T-cell (primary cell): ENCODE data around the gene ACOT12. TPM values are rescaled to one million over a fixed set of nuclear protein-coding genes. Genes with fewer than 3 reads are reported as not detected.

Experiments
- ATAC-seq, 4 experiments: fragments of 200-7000 bp in 3 of 4; fragments of 150-1000 bp in 1 of 4; cut with Tn5 transposase; replicated peaks in 1 of 4; 1 replicate in 3 of 4; 2 replicates in 1 of 4; pipeline ENCODE4 v1.10.0; 2021; ENCODE audit warnings: moderate library complexity in 3 of 4, mild to moderate bottlenecking in 2 of 4, moderate number of reproducible peaks in 1 of 4
- CTCF ChIA-PET, 2 donors: fragments of 300-600 bp; sonication (Branson Sonifier 250); formaldehyde crosslinking; loops; one replicate each; lab custom pipeline; 2022; ENCODE audit warnings: antibody characterized with exemption in 2 of 2; lab: Charles Lee
- POLR2A ChIA-PET, 2 donors: fragments of 300-600 bp; sonication (Branson Sonifier 250); formaldehyde crosslinking; loops; one replicate each; lab custom pipeline; 2022; ENCODE audit warnings: antibody characterized with exemption in 2 of 2; lab: Charles Lee
- DNase-seq, 35 experiments: peaks; one replicate each; pipeline versions ENCODE4 v3.0.0 to v3.0.0-alpha.2; 2013 to 2023
- H3K27ac ChIP-seq: one replicate; pipeline ENCODE4 v1.5.1; 2013; ENCODE audit warnings: low read length
- H3K27me3 ChIP-seq, 2 experiments: replicated peaks in 1 of 2; 1 replicate in 1 of 2; 2 replicates in 1 of 2; pipeline versions ENCODE4 v1.6.1 to v1.7.0; 2013; ENCODE audit warnings: low read length in 1 of 2, mixed read lengths in 1 of 2; ENCODE audit not compliant: control insufficient read depth in 2 of 2, insufficient read depth in 2 of 2; ENCODE audit errors: extremely low read depth in 1 of 2
- H3K36me3 ChIP-seq, 2 donors: 1 replicate in 1 of 2; 2 replicates in 1 of 2; pipeline versions ENCODE4 v1.6.1 to v1.7.0; 2013; ENCODE audit warnings: low read length in 1 of 2; ENCODE audit not compliant: control insufficient read depth in 2 of 2, insufficient read depth in 1 of 2; ENCODE audit errors: extremely low read depth in 1 of 2
- H3K4me1 ChIP-seq, 2 experiments: 1 replicate in 1 of 2; 2 replicates in 1 of 2; pipeline versions ENCODE4 v1.6.1 to v1.7.0; 2013; ENCODE audit warnings: low read length in 2 of 2, mixed read lengths in 1 of 2; ENCODE audit not compliant: insufficient read depth in 2 of 2, control insufficient read depth in 1 of 2; ENCODE audit errors: extremely low read depth in 1 of 2
- H3K4me3 ChIP-seq, 2 donors: 1 replicate in 1 of 2; 2 replicates in 1 of 2; pipeline versions ENCODE4 v1.5.1 to v1.7.0; 2013; ENCODE audit warnings: mild to moderate bottlenecking in 2 of 2, low read length in 1 of 2, moderate library complexity in 1 of 2; ENCODE audit not compliant: control insufficient read depth in 1 of 2; ENCODE audit errors: extremely low read depth in 1 of 2
- H3K9me3 ChIP-seq: 2 replicates; pipeline ENCODE4 v1.7.0; 2013
- H3K27ac Mint-ChIP-seq, 2 donors: one replicate each; pipeline ENCODE4 v1.8.0; 2020 to 2021; ENCODE audit warnings: mild to moderate bottlenecking in 2 of 2, mixed read lengths in 2 of 2
- H3K27me3 Mint-ChIP-seq, 2 donors: one replicate each; pipeline ENCODE4 v1.8.0; 2021 to 2022; ENCODE audit warnings: mixed read lengths in 2 of 2
- H3K36me3 Mint-ChIP-seq: one replicate; pipeline ENCODE4 v1.8.0; 2021; ENCODE audit warnings: mixed read lengths
- H3K4me1 Mint-ChIP-seq, 3 donors: one replicate each; pipeline ENCODE4 v1.8.0; 2020 to 2022; ENCODE audit warnings: mixed read lengths in 3 of 3, mild to moderate bottlenecking in 1 of 3
- H3K4me3 Mint-ChIP-seq, 3 donors: one replicate each; pipeline ENCODE4 v1.8.0; 2020 to 2022; ENCODE audit warnings: mild to moderate bottlenecking in 3 of 3, mixed read lengths in 3 of 3, moderate library complexity in 3 of 3
- H3K9me3 Mint-ChIP-seq, 3 donors: one replicate each; pipeline ENCODE4 v1.8.0; 2020 to 2022; ENCODE audit warnings: mixed read lengths in 3 of 3
- WGBS: methylation state at CpG from one replicate; pipeline ENCODE4 v1.1.5; 2013; ENCODE audit warnings: missing lambda C conversion rate; ENCODE audit not compliant: insufficient coverage; 5-methylcytosine and 5-hydroxymethylcytosine counted together
- total RNA-seq, 35 experiments: library from RNA in 6 of 35; stranded (reverse) in 6 of 35; fragments of 120-200 nt in 1 of 35; gene quantifications; one replicate each; pipeline versions ENCODE4 v1.2.1 to v1.2.4 and lab custom pipeline; 2013 to 2026

The ACOT12 gene
- total RNA-seq, 5 donors from 2014 or later (not counting 1 experiment from before 2014, with no cell fraction given): 0.22 TPM; not detected in 4

- Histone ChIP-seq H3K9me3 (no peaks in the 10 kb centered on the region), H3K27me3 (peaks cover 0 to 13% of the 10 kb centered on the region in 2 experiments), H3K4me1 (no peaks in the 10 kb centered on the region), H3K36me3 (no peaks in the 10 kb centered on the region), H3K4me3 (no peak overlapping the region), H3K27ac (no peak overlapping the region)
- DNase-seq: no peak
- ChIA-PET CTCF (no interaction called here), POLR2A (no interaction called here)
- H3K4me1 Mint-ChIP-seq: no peaks in the 10 kb centered on the region
- H3K4me3 Mint-ChIP-seq: no peak overlapping the region
- no peak overlapping the region for H3K27ac Mint-ChIP-seq
- no peaks in the 10 kb centered on the region for H3K9me3 Mint-ChIP-seq
- no peaks in the 10 kb centered on the region for H3K36me3 Mint-ChIP-seq
- H3K27me3 Mint-ChIP-seq: peaks cover 6 to 16% of the 10 kb centered on the region in 2 donors
- no peak for ATAC-seq
Observed at GRCh38 chr5:81370912-81371311, 23.0 kb downstream of the ACOT12 start.

- no peaks in the 10 kb centered on the region for H3K27me3 ChIP-seq
- DNase-seq: no peak
- no peaks in the 10 kb centered on the region for H3K36me3 ChIP-seq
- 100% methylated on average over 4 of the region's 5 CpGs for WGBS
- POLR2A ChIA-PET: no interaction called here
- no peaks in the 10 kb centered on the region for H3K4me1 ChIP-seq
- H3K27ac Mint-ChIP-seq: no peak overlapping the region
- CTCF ChIA-PET: no interaction called here
- no peak for ATAC-seq
- H3K9me3 ChIP-seq: no peaks in the 10 kb centered on the region
- no peaks in the 10 kb centered on the region for H3K27me3 Mint-ChIP-seq
- H3K4me3 ChIP-seq: no peak overlapping the region
- no peak overlapping the region for H3K27ac ChIP-seq
- H3K4me1 Mint-ChIP-seq: no peaks in the 10 kb centered on the region
- H3K9me3 Mint-ChIP-seq: no peaks in the 10 kb centered on the region
- H3K4me3 Mint-ChIP-seq: no peak overlapping the region
- no peaks in the 10 kb centered on the region for H3K36me3 Mint-ChIP-seq
Observed at GRCh38 chr5:81365541-81365940, 28.4 kb downstream of the ACOT12 start.

- no peak overlapping the region for H3K27ac ChIP-seq
- H3K27me3 ChIP-seq: peaks cover 0 to 6% of the 10 kb centered on the region in 2 experiments
- Mint-ChIP-seq H3K27ac (no peak overlapping the region), H3K4me3 (no peak overlapping the region), H3K36me3 (no peaks in the 10 kb centered on the region), H3K27me3 (peaks cover 0 to 5% of the 10 kb centered on the region in 2 donors), H3K9me3 (no peaks in the 10 kb centered on the region), H3K4me1 (no peaks in the 10 kb centered on the region)
- no peak overlapping the region for H3K4me3 ChIP-seq
- DNase-seq (no peak), ATAC-seq (no peak)
- H3K36me3 ChIP-seq: no peaks in the 10 kb centered on the region
- WGBS: 83% methylated on average over 2 of the region's 4 CpGs
- ChIA-PET CTCF (no interaction called here), POLR2A (interaction anchor here in 1 of 2 donors (0.6 kb wide), 1 partner anchor 433 kb away, joined by 5 read pairs; no protein-coding TSS in a partner anchor)
- H3K4me1 ChIP-seq: no peaks in the 10 kb centered on the region
- H3K9me3 ChIP-seq: no peaks in the 10 kb centered on the region
Observed at GRCh38 chr5:81363093-81363871, 30.7 kb downstream of the ACOT12 start.

- Mint-ChIP-seq H3K9me3 (no peaks in the 10 kb centered on the region), H3K27ac (no peak overlapping the region), H3K4me3 (no peak overlapping the region), H3K36me3 (no peaks in the 10 kb centered on the region), H3K27me3 (peaks cover 0 to 5% of the 10 kb centered on the region in 2 donors), H3K4me1 (no peaks in the 10 kb centered on the region)
- ChIA-PET POLR2A (interaction anchor here (0.5 to 0.6 kb wide), 2 partner anchors 905 to 1480 kb away, joined by 3 to 4 read pairs; no protein-coding TSS in a partner anchor), CTCF (no interaction called here)
- WGBS: 100% methylated on average over 1 of the region's 2 CpGs
- Histone ChIP-seq H3K4me3 (no peak overlapping the region), H3K27me3 (peaks cover 0 to 6% of the 10 kb centered on the region in 2 experiments), H3K27ac (no peak overlapping the region), H3K9me3 (no peaks in the 10 kb centered on the region), H3K36me3 (no peaks in the 10 kb centered on the region), H3K4me1 (no peaks in the 10 kb centered on the region)
- no peak for ATAC-seq
- DNase-seq: no peak
Observed at GRCh38 chr5:81361600-81361999, 32.3 kb downstream of the ACOT12 start.

GRCh38 chr5:81360640-81361039, 33.3 kb downstream of the ACOT12 start:
- Histone ChIP-seq H3K27ac (no peak overlapping the region), H3K9me3 (no peaks in the 10 kb centered on the region), H3K36me3 (no peaks in the 10 kb centered on the region), H3K4me1 (no peaks in the 10 kb centered on the region), H3K4me3 (no peak overlapping the region), H3K27me3 (peaks cover 0 to 8% of the 10 kb centered on the region in 2 experiments)
- ATAC-seq: no peak
- H3K27ac Mint-ChIP-seq: no peak overlapping the region
- WGBS: 93% methylated on average over 3 of the region's 4 CpGs
- no peaks in the 10 kb centered on the region for H3K4me1 Mint-ChIP-seq
- peaks cover 0 to 5% of the 10 kb centered on the region in 2 donors for H3K27me3 Mint-ChIP-seq
- no peak for DNase-seq
- POLR2A ChIA-PET: interaction anchor here (0.6 to 0.7 kb wide), 2 partner anchors 20 to 1479 kb away, joined by 3 to 4 read pairs; no protein-coding TSS in a partner anchor
- H3K4me3 Mint-ChIP-seq: no peak overlapping the region
- no peaks in the 10 kb centered on the region for H3K9me3 Mint-ChIP-seq
- CTCF ChIA-PET: interaction anchor here in 1 of 2 donors (0.6 kb wide), 1 partner anchor 786 kb away, joined by 3 read pairs; no protein-coding TSS in a partner anchor
- H3K36me3 Mint-ChIP-seq: no peaks in the 10 kb centered on the region

- Histone ChIP-seq H3K9me3 (no peaks in the 10 kb centered on the region), H3K36me3 (no peaks in the 10 kb centered on the region), H3K4me1 (no peaks in the 10 kb centered on the region), H3K27ac (no peak overlapping the region), H3K4me3 (no peak overlapping the region), H3K27me3 (peaks cover 0 to 10% of the 10 kb centered on the region in 2 experiments)
- no peak for DNase-seq
- H3K27me3 Mint-ChIP-seq: peaks cover 0 to 5% of the 10 kb centered on the region in 2 donors
- ATAC-seq: no peak
- H3K4me3 Mint-ChIP-seq: no peak overlapping the region
- H3K4me1 Mint-ChIP-seq: no peaks in the 10 kb centered on the region
- CTCF ChIA-PET: interaction anchor here in 1 of 2 donors (0.6 kb wide), 1 partner anchor 787 kb away, joined by 3 read pairs; no protein-coding TSS in a partner anchor
- no peaks in the 10 kb centered on the region for H3K36me3 Mint-ChIP-seq
- no CpG with 5 or more reads among the region's 2 CpGs for WGBS
- H3K9me3 Mint-ChIP-seq: no peaks in the 10 kb centered on the region
- H3K27ac Mint-ChIP-seq: no peak overlapping the region
- POLR2A ChIA-PET: no interaction called here
Observed at GRCh38 chr5:81359881-81360280, 34.1 kb downstream of the ACOT12 start.
